ENCODE data around the gene TENM3.

GRCh38 chr4:182212211-182212761, 30.9 kb upstream of the TENM3 start:
- TF ChIP-seq SKIL (IDR thresholded peaks at IDR 0.05; ENCODE audit: low read depth, poor library complexity, severe bottlenecking) = no peak
- TF ChIP-seq REST (IDR thresholded peaks at IDR 0.05; ENCODE audit: low read depth, low read length) = no peak

Measured in GM12878 (cell line).